Psoas muscle (tissue), 8 donors: Measurements from ENCODE around the gene RHOG. TPM values are rescaled to one million over a fixed set of nuclear protein-coding genes. Genes with fewer than 3 reads are reported as not detected.

Source experiments
- ATAC-seq, 4 donors: fragments of 200-7000 bp; cut with Tn5 transposase; one replicate each; pipeline ENCODE4 v1.9.1; 2020; ENCODE audit warnings: moderate library complexity in 3 of 4, mild to moderate bottlenecking in 2 of 4
- DNase-seq, 2 donors: peaks; one replicate each; pipeline ENCODE4 v3.0.0-alpha.2; 2020
- H3K27ac ChIP-seq: fragments of 200-600 bp; one replicate; pipeline ENCODE4 v1.8.0; 2022
- H3K27me3 ChIP-seq, 3 donors: fragments of 200-600 bp in 1 of 3; one replicate each; pipeline versions ENCODE4 v1.6.1 to v1.8.0; 2013 to 2022; ENCODE audit warnings: low read length in 2 of 3, mild to moderate bottlenecking in 2 of 3, moderate library complexity in 1 of 3; ENCODE audit not compliant: insufficient read depth in 3 of 3
- H3K36me3 ChIP-seq, 2 donors: fragments of 200-600 bp in 1 of 2; one replicate each; pipeline versions ENCODE4 v1.6.1 to v1.8.0; 2013 to 2022; ENCODE audit warnings: low read depth in 1 of 2, mild to moderate bottlenecking in 1 of 2, moderate library complexity in 1 of 2; ENCODE audit not compliant: insufficient read depth in 1 of 2
- H3K4me1 ChIP-seq: fragments of 200-600 bp; one replicate; pipeline ENCODE4 v1.8.0; 2022
- H3K4me3 ChIP-seq: fragments of 200-600 bp; one replicate; pipeline ENCODE4 v1.8.0; 2022; ENCODE audit warnings: mild to moderate bottlenecking
- H3K9me3 ChIP-seq: fragments of 200-600 bp; one replicate; pipeline ENCODE4 v1.8.0; 2022
- CTCF ChIP-seq: fragments of 200-600 bp; IDR thresholded peaks from one replicate; pipeline ENCODE4 v1.8.0; 2022; ENCODE audit warnings: antibody characterized with exemption
- WGBS, 3 donors: extraction: QIAGEN DNeasy Blood & Tissue Kit; methylation state at CpG; one replicate each; pipeline versions ENCODE4 v1.1.6 to v1.1.7; 2013; 5-methylcytosine and 5-hydroxymethylcytosine counted together
- intact Hi-C, 2 donors: fragments of 100-400 bp; cut with DNase I; formaldehyde crosslinking; loops; one replicate each; pipeline versions ENCODE4 v1.11.0 to v1.14.2; 2022
- polyA plus RNA-seq, 3 donors: library from polyadenylated mRNA; stranded (reverse); fragments of 200-250 nt; gene quantifications; one replicate each; pipeline ENCODE4 v1.2.3, GENCODE V29; 2013
- total RNA-seq, 4 donors: library from RNA; stranded (reverse); fragmentation: NEBNext Ultra II Directional in 2 of 4; extraction: Animal tissue kit (Norgen Biotek cat#: 25700) in 2 of 4; gene quantifications; one replicate each; pipeline versions ENCODE4 v1.2.1 to v1.2.4, GENCODE V29; 2021 to 2023
- donor health status: healthy with polysubstance abuse.
- donor health status: DM: no; HTN: no; CAD: no; lungs with moderate emphysema.
- donor health status: Bipolar disorder and iron deficiency.
- donor health status: healthy.
- donor health status: DM: yes; HTN: yes; CAD: no.
- donor health status: DM: no; HTN: no; CAD: no.
- donor health status: DM: no; HTN: no; CAD: no.
- donor health status: DM: yes; HTN: yes; CAD: no.

RHOG gene
- total and polyA plus RNA-seq, 7 donors: 22.4 to 80.1 (median 40.9) TPM

- 56 to 70% (median 58%) methylated on average over 4 of the region's 4 CpGs for WGBS, 3 donors
- ATAC-seq: no peak
- Histone ChIP-seq H3K9me3 (no peaks in the 10 kb centered on the region), H3K4me3 (no peak overlapping the region), H3K27ac (no peak overlapping the region), H3K36me3 (peaks cover 0 to 6% of the 10 kb centered on the region in 2 donors), H3K27me3 (no peaks in the 10 kb centered on the region), H3K4me1 (peaks cover 36% of the 10 kb centered on the region)
- TF ChIP-seq CTCF: no peak
- DNase-seq: no peak
- intact Hi-C loops: no loop called here
Measured at GRCh38 chr11:3835751-3836150, 5.0 kb downstream of the RHOG start.

DNA sequence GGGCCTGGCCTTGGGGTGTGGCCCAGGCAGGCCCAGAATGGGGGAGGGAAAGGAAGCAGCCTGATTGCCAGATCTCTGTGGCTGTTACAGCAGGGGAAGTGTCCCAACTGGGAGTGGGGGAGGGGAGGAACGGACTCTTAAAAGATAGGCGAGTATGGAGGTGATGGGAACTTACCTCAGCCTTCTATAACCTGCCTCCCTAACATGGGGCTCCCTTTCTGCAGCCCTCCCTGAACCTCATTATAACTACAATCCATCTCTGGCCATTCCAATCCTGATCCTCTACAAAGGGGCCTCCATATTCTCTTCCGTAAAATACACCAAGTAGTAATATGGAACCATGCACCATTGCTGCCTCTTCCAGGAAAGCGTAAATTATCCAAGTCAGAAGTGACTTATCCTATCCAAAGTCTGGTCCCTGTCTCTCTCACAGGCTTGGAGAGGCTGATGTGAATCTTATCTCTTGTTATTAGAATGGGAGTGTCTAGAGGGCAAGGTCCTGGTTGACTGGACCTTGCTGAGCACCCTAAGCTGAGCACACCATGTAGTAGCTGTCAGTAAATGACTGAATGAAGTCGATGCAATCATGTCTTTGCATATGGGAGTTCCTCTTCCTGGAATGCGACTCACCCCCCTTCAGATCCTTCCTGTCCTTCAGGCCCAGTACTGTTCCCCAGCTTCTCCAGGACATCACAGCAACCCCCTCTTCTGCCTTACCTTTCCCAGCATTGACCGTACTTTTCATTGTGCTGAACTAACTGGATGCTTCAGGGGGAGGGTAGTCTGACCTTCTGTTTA, 5.9 kb downstream of the RHOG start:
- H3K36me3 ChIP-seq: peaks cover 4 to 13% of the 10 kb centered on the region in 2 donors
- no peak for TF ChIP-seq CTCF
- WGBS, 3 donors: 82 to 83% (median 82%) methylated on average over 7 of the region's 7 CpGs
- no peaks in the 10 kb centered on the region for H3K9me3 ChIP-seq
- DNase-seq: peak; percentile 37 to 74
- H3K27ac ChIP-seq: no peak overlapping the region
- no peaks in the 10 kb centered on the region for H3K27me3 ChIP-seq
- H3K4me3 ChIP-seq: peak overlapping the region; percentile 22
- H3K4me1 ChIP-seq: peaks cover 33% of the 10 kb centered on the region
- ATAC-seq: peak in 2 of 4 donors; percentile 25
- intact Hi-C loops: no loop called here

DNA sequence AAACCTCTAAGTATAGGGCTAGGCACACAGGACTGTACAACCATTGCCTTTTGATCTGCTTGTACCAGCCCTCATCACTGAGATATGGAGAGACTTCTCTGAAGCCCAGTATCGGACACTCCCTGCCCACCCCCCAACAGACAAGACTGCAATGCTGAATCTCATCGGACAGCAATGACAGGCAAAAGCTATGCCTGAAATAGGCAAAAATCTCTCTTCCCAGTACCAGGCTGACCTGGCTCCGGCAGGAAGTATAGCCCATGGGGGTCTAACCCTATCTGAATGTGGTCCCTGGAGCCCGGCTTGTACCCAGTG, 6.5 kb downstream of the RHOG start:
- DNase-seq (no peak), ATAC-seq (no peak)
- intact Hi-C loops: no loop called here
- no peaks in the 10 kb centered on the region for H3K27me3 ChIP-seq
- H3K4me3 ChIP-seq: peak overlapping the region; percentile 22
- no peak overlapping the region for H3K27ac ChIP-seq
- H3K9me3 ChIP-seq: no peaks in the 10 kb centered on the region
- H3K4me1 ChIP-seq: peaks cover 29% of the 10 kb centered on the region
- WGBS, 3 donors: 73 to 82% (median 80%) methylated on average over 4 of the region's 4 CpGs
- peaks cover 4 to 18% of the 10 kb centered on the region in 2 donors for H3K36me3 ChIP-seq
- TF ChIP-seq CTCF: no peak

- Histone ChIP-seq H3K27me3 (no peaks in the 10 kb centered on the region), H3K27ac (no peak overlapping the region), H3K36me3 (peaks cover 4 to 18% of the 10 kb centered on the region in 2 donors), H3K4me1 (peaks cover 23% of the 10 kb centered on the region), H3K4me3 (no peak overlapping the region), H3K9me3 (no peaks in the 10 kb centered on the region)
- no peak for TF ChIP-seq CTCF
- DNase-seq (no peak), ATAC-seq (no peak)
- intact Hi-C loops: no loop called here
- 92 to 95% (median 92%) methylated on average over 2 of the region's 2 CpGs for WGBS, 3 donors
Measured at GRCh38 chr11:3833449-3833848, 7.3 kb downstream of the RHOG start.

- Histone ChIP-seq H3K4me3 (no peak overlapping the region), H3K27me3 (no peaks in the 10 kb centered on the region), H3K27ac (no peak overlapping the region), H3K9me3 (no peaks in the 10 kb centered on the region), H3K4me1 (peaks cover 17% of the 10 kb centered on the region), H3K36me3 (peaks cover 4 to 24% of the 10 kb centered on the region in 2 donors)
- ATAC-seq (no peak), DNase-seq (no peak)
- intact Hi-C loops: no loop called here
- 94 to 100% (median 95%) methylated on average over 2 of the region's 2 CpGs for WGBS, 3 donors
- no peak for TF ChIP-seq CTCF
Measured at GRCh38 chr11:3832816-3833215, 7.9 kb downstream of the RHOG start.
